NCI-H2107 treated with DMSO at 0.1 percent for 48 hours (cell line): ENCODE data around the gene NOS1AP.
"Not testable (repeated sequence)": the region's sequence is repeated elsewhere in the genome, so short reads cannot be mapped to it uniquely, and the experiment has no call there.

Experiments
- DNase-seq: peaks from one replicate; lab custom pipeline; 2025; ENCODE audit not compliant: unreplicated experiment; lab: John Stamatoyannopoulos, UW

NOS1AP gene

GRCh38 chr1:162069334-162070093 is at the start of gene NOS1AP:
NOS1AP (plus strand) TSS chr1:162069691; CDS start chr1:162070178, 487 bp downstream.
- peak; percentile 76 for DNase-seq

GRCh38 chr1:162020150-162020549 is 49.3 kb upstream of the NOS1AP start:
- DNase-seq, result no peak

- no peak for DNase-seq
These were observed 48.4 kb upstream of the NOS1AP start for GRCh38 chr1:162021124-162021523.

GRCh38 chr1:162022626-162023025 is 46.9 kb upstream of the NOS1AP start:
- DNase-seq, result no peak

- no peak for DNase-seq
These were observed 46.3 kb upstream of the NOS1AP start for GRCh38 chr1:162023181-162023546.

GRCh38 chr1:162023547-162024501 is 45.7 kb upstream of the NOS1AP start, which contains the start of gene OLFML2B:
OLFML2B (minus strand) TSS chr1:162023869; CDS start chr1:162023430, 439 bp downstream.
- peak; percentile 62 for DNase-seq

- no peak for DNase-seq
These were observed 44.0 kb upstream of the NOS1AP start for GRCh38 chr1:162025541-162025940.

- no peak for DNase-seq
These were observed 42.6 kb upstream of the NOS1AP start for GRCh38 chr1:162026881-162027280.

GRCh38 chr1:162028726-162029125 is 40.8 kb upstream of the NOS1AP start:
- DNase-seq, result no peak

GRCh38 chr1:162029157-162029556 is 40.3 kb upstream of the NOS1AP start:
- peak; percentile 25 for DNase-seq

GRCh38 chr1:162030759-162031280 is 38.7 kb upstream of the NOS1AP start:
- DNase-seq, result no peak

- no peak for DNase-seq
These were observed 36.1 kb upstream of the NOS1AP start for GRCh38 chr1:162033428-162033827.

- DNase-seq, result peak; percentile 23
These were observed 34.2 kb upstream of the NOS1AP start for GRCh38 chr1:162035241-162035640.

- no peak for DNase-seq
These were observed 33.3 kb upstream of the NOS1AP start for GRCh38 chr1:162036163-162036562.

- no peak for DNase-seq
These were observed 30.9 kb upstream of the NOS1AP start for GRCh38 chr1:162038624-162039023.

GRCh38 chr1:162040001-162040400 is 29.5 kb upstream of the NOS1AP start:
- no peak for DNase-seq

GRCh38 chr1:162040657-162041056 is 28.8 kb upstream of the NOS1AP start:
- no peak for DNase-seq

GRCh38 chr1:162042361-162042760 is 27.1 kb upstream of the NOS1AP start:
- no peak for DNase-seq

- no peak for DNase-seq
These were observed 22.6 kb upstream of the NOS1AP start for GRCh38 chr1:162046921-162047320.

GRCh38 chr1:162053949-162054348 is 15.5 kb upstream of the NOS1AP start:
- DNase-seq, result not testable (repeated sequence)

- no peak for DNase-seq
These were observed 14.4 kb upstream of the NOS1AP start for GRCh38 chr1:162055062-162055461.

GRCh38 chr1:162056043-162056442 is 13.4 kb upstream of the NOS1AP start:
- DNase-seq, result peak; percentile 68
